Erythroblast (primary cell): ENCODE data around the gene PDE10A.
A peak's percentile ranks its signal among the peaks of the same experiment; 100 is the strongest.

ENCODE experiments used
- DNase-seq, 2 experiments: peaks; one replicate each; lab custom pipeline; 2025; lab: John Stamatoyannopoulos, UW
- GATA1 ChIP-seq: IDR thresholded peaks from 2 replicates; pipeline ENCODE4 v1.6.1; 2011; ENCODE audit warnings: low read depth, mild to moderate bottlenecking, control low read depth, low read length, moderate library complexity
- POLR2A ChIP-seq: IDR thresholded peaks from 2 replicates; pipeline ENCODE4 v1.6.1; 2011; ENCODE audit warnings: mild to moderate bottlenecking, low read length

Gene PDE10A

GRCh38 chr6:165668951-165669350 is 5.9 kb upstream of the PDE10A start:
- TF ChIP-seq GATA1 (no peak), POLR2A (no peak)
- no peak for DNase-seq

GRCh38 chr6:165665384-165665672 is 2.3 kb upstream of the PDE10A start:
- DNase-seq, result no peak
- no peak for TF ChIP-seq GATA1
- TF ChIP-seq POLR2A, result no peak

- DNase-seq, result no peak
- TF ChIP-seq GATA1 (no peak), POLR2A (no peak)
These were observed 1.7 kb upstream of the PDE10A start for GRCh38 chr6:165664559-165665383.

GRCh38 chr6:165663736-165664558 is 906 bp upstream of the PDE10A start:
- DNase-seq, result peak in 1 of 2 experiments; percentile 3
- TF ChIP-seq POLR2A (no peak), GATA1 (no peak)

- TF ChIP-seq POLR2A (no peak), GATA1 (no peak)
- DNase-seq, result no peak
These were observed 315 bp upstream of the PDE10A start for GRCh38 chr6:165663377-165663735.

- TF ChIP-seq POLR2A, result no peak
- TF ChIP-seq GATA1, result no peak
- no peak for DNase-seq
These were observed 846 bp downstream of the PDE10A start for GRCh38 chr6:165662041-165662748.

- no peak for DNase-seq
- TF ChIP-seq GATA1 (no peak), POLR2A (no peak)
These were observed 1.4 kb downstream of the PDE10A start for GRCh38 chr6:165661664-165662025.

GRCh38 chr6:165660857-165661663 is 2.0 kb downstream of the PDE10A start:
- TF ChIP-seq POLR2A (no peak), GATA1 (no peak)
- DNase-seq, result no peak

GRCh38 chr6:165659945-165660856 is 2.8 kb downstream of the PDE10A start:
- DNase-seq, result no peak
- TF ChIP-seq POLR2A, result no peak
- TF ChIP-seq GATA1, result no peak

- DNase-seq, result no peak
- TF ChIP-seq POLR2A (no peak), GATA1 (no peak)
These were observed 4.5 kb downstream of the PDE10A start for GRCh38 chr6:165658395-165659058.

GRCh38 chr6:165657325-165657680 is 5.7 kb downstream of the PDE10A start:
- TF ChIP-seq POLR2A (no peak), GATA1 (no peak)
- DNase-seq, result no peak

- no peak for DNase-seq
- no peak for TF ChIP-seq GATA1
- TF ChIP-seq POLR2A, result no peak
These were observed 6.3 kb downstream of the PDE10A start for GRCh38 chr6:165656581-165657324.
